PC-3 (cell line): Measurements from ENCODE around the gene CACNG8. TPM values are rescaled to one million over a fixed set of nuclear protein-coding genes. Genes with fewer than 3 reads are reported as not detected.

ENCODE experiments used
- ATAC-seq: fragments of 200-7000 bp; cut with Tn5 transposase; 2 replicates; pipeline ENCODE4 v1.9.1; 2020; ENCODE audit warnings: mild to moderate bottlenecking, moderate library complexity
- BruUV-seq: library from RNA; stranded (reverse); fragments of 400-500 nt; replicated peaks from 2 replicates; lab custom pipeline; 2021; lab: Mats Ljungman, UMichigan
- CTCF ChIA-PET: fragments of 300-600 bp; sonication (Branson Sonifier 250); formaldehyde crosslinking; loops from one replicate; lab custom pipeline; 2022; ENCODE audit warnings: antibody characterized with exemption; lab: Charles Lee
- POLR2A ChIA-PET: fragments of 300-600 bp; sonication (Branson Sonifier 250); formaldehyde crosslinking; loops from one replicate; lab custom pipeline; 2022; ENCODE audit warnings: antibody characterized with exemption; ENCODE audit not compliant: unreplicated experiment; lab: Charles Lee
- DNase-seq: peaks from one replicate; pipeline ENCODE4 v3.0.0-alpha.2; 2015
- H2AFZ ChIP-seq: fragments of 300-600 bp; sonication (generic); 2 replicates; pipeline ENCODE4 v1.6.0; 2016; ENCODE audit warnings: antibody characterized with exemption, low read length
- H3F3A ChIP-seq: fragments of 300-600 bp; sonication (generic); one replicate; pipeline ENCODE4 v1.6.0; 2017; ENCODE audit warnings: antibody characterized with exemption, low read length, control low read depth, mild to moderate bottlenecking; ENCODE audit not compliant: unreplicated experiment
- H3K27ac ChIP-seq: fragments of 300-600 bp; sonication (generic); 2 replicates; pipeline ENCODE4 v1.5.1; 2016; ENCODE audit warnings: mild to moderate bottlenecking, low read length
- H3K27me3 ChIP-seq: fragments of 300-600 bp; sonication (generic); 2 replicates; pipeline ENCODE4 v1.6.1; 2016; ENCODE audit warnings: low read length, mixed read lengths
- H3K36me3 ChIP-seq: fragments of 300-600 bp; sonication (generic); 2 replicates; pipeline ENCODE4 v1.6.1; 2016; ENCODE audit warnings: low read depth, mixed run types, low read length, mixed read lengths
- H3K4me1 ChIP-seq: fragments of 300-600 bp; sonication (generic); 2 replicates; pipeline ENCODE4 v1.5.1; 2016; ENCODE audit warnings: low read length; ENCODE audit not compliant: insufficient read depth
- H3K4me2 ChIP-seq: fragments of 300-600 bp; sonication (generic); 2 replicates; pipeline ENCODE4 v1.6.0; 2016; ENCODE audit warnings: low read length
- H3K4me3 ChIP-seq: fragments of 300-600 bp; sonication (generic); 2 replicates; pipeline ENCODE4 v1.5.1; 2016; ENCODE audit warnings: mild to moderate bottlenecking, low read length, mixed read lengths
- H3K79me2 ChIP-seq: fragments of 300-600 bp; sonication (generic); 2 replicates; pipeline ENCODE4 v1.6.1; 2017; ENCODE audit warnings: low read length, mixed read lengths
- H3K9ac ChIP-seq: fragments of 300-600 bp; sonication (generic); 2 replicates; pipeline ENCODE4 v1.6.0; 2016; ENCODE audit warnings: mild to moderate bottlenecking, low read length
- H3K9me2 ChIP-seq: fragments of 300-600 bp; sonication (generic); replicated peaks from 2 replicates; pipeline ENCODE4 v1.6.1; 2016; ENCODE audit warnings: mixed run types, low read length, mixed read lengths
- H3K9me3 ChIP-seq: fragments of 300-600 bp; sonication (generic); 2 replicates; pipeline ENCODE4 v1.6.1; 2016; ENCODE audit warnings: low read length, mixed read lengths
- H4K20me1 ChIP-seq: fragments of 300-600 bp; sonication (generic); 2 replicates; pipeline ENCODE4 v1.6.1; 2016; ENCODE audit warnings: low read length, mixed read lengths
- EZH2 ChIP-seq: fragments of 300-600 bp; sonication (generic); IDR thresholded peaks from one replicate; pipeline ENCODE4 v1.6.1; 2017; ENCODE audit warnings: antibody characterized with exemption, mild to moderate bottlenecking, low read length; ENCODE audit not compliant: unreplicated experiment
- EZH2phosphoT487 ChIP-seq: fragments of 300-600 bp; sonication (generic); IDR thresholded peaks from 2 replicates; pipeline ENCODE4 v1.6.1; 2018; ENCODE audit warnings: mild to moderate bottlenecking, antibody characterized with exemption, low read length, borderline replicate concordance
- intact Hi-C: fragments of 100-400 bp; cut with micrococcal nuclease; formaldehyde crosslinking; loops from 2 replicates; pipeline ENCODE4 v1.9.0; 2023
- total RNA-seq: library from RNA; depleted of rRNA; stranded (reverse); fragments of >200 nt; gene quantifications from 2 replicates; pipeline ENCODE4 v1.2.3, GENCODE V29; 2014
- TF ChIP-seq, protein P1 (sequence below): fragments of 300-600 bp; sonication (generic); conservative IDR thresholded peaks from 2 replicates; pipeline ENCODE4 v1.5.1; 2017; ENCODE audit warnings: antibody characterized with exemption, low read depth, mild to moderate bottlenecking, low read length

CACNG8 gene
- total RNA-seq, 1 experiment from 2014 or later = 0.15 TPM

DNA sequence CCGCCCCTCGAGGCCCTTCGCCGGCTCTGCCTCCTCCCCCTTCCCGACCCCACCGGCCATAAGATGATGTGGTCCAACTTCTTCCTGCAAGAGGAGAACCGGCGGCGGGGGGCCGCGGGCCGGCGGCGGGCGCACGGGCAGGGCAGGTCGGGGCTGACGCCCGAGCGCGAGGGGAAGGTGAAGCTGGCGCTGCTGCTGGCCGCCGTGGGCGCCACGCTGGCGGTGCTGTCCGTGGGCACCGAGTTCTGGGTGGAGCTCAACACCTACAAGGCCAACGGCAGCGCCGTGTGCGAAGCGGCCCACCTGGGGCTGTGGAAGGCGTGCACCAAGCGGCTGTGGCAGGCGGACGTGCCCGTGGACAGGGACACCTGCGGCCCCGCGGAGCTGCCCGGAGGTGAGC lies 30.1 kb downstream of the CACNG8 start:
- no peak overlapping the region for H3K4me2 ChIP-seq
- no peak overlapping the region for H3K9ac ChIP-seq
- no peak for DNase-seq
- POLR2A ChIA-PET = interaction anchor here (0.7 kb wide), 1 partner anchor 332 kb away, joined by 3 read pairs; no protein-coding TSS in a partner anchor
- H3K4me3 ChIP-seq = no peak overlapping the region
- no peaks in the 10 kb centered on the region for H3K36me3 ChIP-seq
- no peaks in the 10 kb centered on the region for H4K20me1 ChIP-seq
- BruUV-seq = no TSS peak
- no peaks in the 10 kb centered on the region for H3K9me2 ChIP-seq
- intact Hi-C loops = no loop called here
- TF ChIP-seq EZH2phosphoT487 (no peak), EZH2 (no peak)
- TF ChIP-seq, protein P1, sequence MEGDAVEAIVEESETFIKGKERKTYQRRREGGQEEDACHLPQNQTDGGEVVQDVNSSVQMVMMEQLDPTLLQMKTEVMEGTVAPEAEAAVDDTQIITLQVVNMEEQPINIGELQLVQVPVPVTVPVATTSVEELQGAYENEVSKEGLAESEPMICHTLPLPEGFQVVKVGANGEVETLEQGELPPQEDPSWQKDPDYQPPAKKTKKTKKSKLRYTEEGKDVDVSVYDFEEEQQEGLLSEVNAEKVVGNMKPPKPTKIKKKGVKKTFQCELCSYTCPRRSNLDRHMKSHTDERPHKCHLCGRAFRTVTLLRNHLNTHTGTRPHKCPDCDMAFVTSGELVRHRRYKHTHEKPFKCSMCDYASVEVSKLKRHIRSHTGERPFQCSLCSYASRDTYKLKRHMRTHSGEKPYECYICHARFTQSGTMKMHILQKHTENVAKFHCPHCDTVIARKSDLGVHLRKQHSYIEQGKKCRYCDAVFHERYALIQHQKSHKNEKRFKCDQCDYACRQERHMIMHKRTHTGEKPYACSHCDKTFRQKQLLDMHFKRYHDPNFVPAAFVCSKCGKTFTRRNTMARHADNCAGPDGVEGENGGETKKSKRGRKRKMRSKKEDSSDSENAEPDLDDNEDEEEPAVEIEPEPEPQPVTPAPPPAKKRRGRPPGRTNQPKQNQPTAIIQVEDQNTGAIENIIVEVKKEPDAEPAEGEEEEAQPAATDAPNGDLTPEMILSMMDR = no peak
- no peaks in the 10 kb centered on the region for H3F3A ChIP-seq
- H3K27ac ChIP-seq = no peak overlapping the region
- H3K79me2 ChIP-seq = no peaks in the 10 kb centered on the region
- H3K9me3 ChIP-seq = no peaks in the 10 kb centered on the region
- no peak overlapping the region for H2AFZ ChIP-seq
- H3K27me3 ChIP-seq = no peaks in the 10 kb centered on the region; the same call in 1 of the 2 replicates
- ATAC-seq = no peak
- CTCF ChIA-PET = interaction anchor here (0.5 kb wide), 1 partner anchor 30 kb away, joined by 3 read pairs; no protein-coding TSS in a partner anchor
- 0 out of 2 replicates have a peak, but pooled peaks cover 3% of the 10 kb centered on the region for H3K4me1 ChIP-seq

GRCh38 chr19:53993448-53993847 lies 30.7 kb downstream of the CACNG8 start:
- H4K20me1 ChIP-seq = no peaks in the 10 kb centered on the region
- no peaks in the 10 kb centered on the region for H3K79me2 ChIP-seq
- BruUV-seq = no TSS peak
- H3K4me2 ChIP-seq = no peak overlapping the region
- intact Hi-C loops = no loop called here
- CTCF ChIA-PET = no interaction called here
- no peaks in the 10 kb centered on the region for H3K9me2 ChIP-seq
- H3K27me3 ChIP-seq = no peaks in the 10 kb centered on the region; the same call in 1 of the 2 replicates
- no peaks in the 10 kb centered on the region for H3K36me3 ChIP-seq
- no peak overlapping the region for H3K4me3 ChIP-seq
- POLR2A ChIA-PET = no interaction called here
- DNase-seq (no peak), ATAC-seq (no peak)
- no peak overlapping the region for H2AFZ ChIP-seq
- no peak overlapping the region for H3K27ac ChIP-seq
- no peaks in the 10 kb centered on the region for H3F3A ChIP-seq
- no peak for TF ChIP-seq EZH2phosphoT487
- no peak for TF ChIP-seq EZH2
- TF ChIP-seq, protein P1 = no peak
- no peaks in the 10 kb centered on the region for H3K9me3 ChIP-seq
- no peak overlapping the region for H3K9ac ChIP-seq
- 0 out of 2 replicates have a peak, but pooled peaks cover 3% of the 10 kb centered on the region for H3K4me1 ChIP-seq

GRCh38 chr19:53994811-53995210 lies 32.1 kb downstream of the CACNG8 start:
- BruUV-seq = no TSS peak
- intact Hi-C loops = no loop called here
- Histone ChIP-seq H3K79me2 (no peaks in the 10 kb centered on the region), H3K27me3 (no peaks in the 10 kb centered on the region; the same call in 1 of the 2 replicates), H3K4me3 (no peak overlapping the region), H3K9me2 (no peaks in the 10 kb centered on the region), H3K4me2 (no peak overlapping the region), H2AFZ (no peak overlapping the region), H3K9ac (no peak overlapping the region), H3K27ac (no peak overlapping the region), H4K20me1 (no peaks in the 10 kb centered on the region), H3K4me1 (0 out of 2 replicates have a peak, but pooled peaks cover 3% of the 10 kb centered on the region), H3F3A (no peaks in the 10 kb centered on the region), H3K36me3 (no peaks in the 10 kb centered on the region), H3K9me3 (no peaks in the 10 kb centered on the region)
- ATAC-seq (no peak), DNase-seq (peak; percentile 20)
- POLR2A ChIA-PET = no interaction called here
- CTCF ChIA-PET = no interaction called here
- TF ChIP-seq, protein P1 = no peak
- TF ChIP-seq EZH2phosphoT487 (no peak), EZH2 (no peak)
